GM18508 (cell line): ENCODE results near the gene SNX5.

Source experiments
- ATAC-seq: cut with Tn5 transposase; IDR thresholded peaks from one replicate; pipeline ENCODE4 v1.9.1; 2021; ENCODE audit warnings: moderate number of reproducible peaks; ENCODE audit not compliant: insufficient read depth, unreplicated experiment

The SNX5 gene

DNA sequence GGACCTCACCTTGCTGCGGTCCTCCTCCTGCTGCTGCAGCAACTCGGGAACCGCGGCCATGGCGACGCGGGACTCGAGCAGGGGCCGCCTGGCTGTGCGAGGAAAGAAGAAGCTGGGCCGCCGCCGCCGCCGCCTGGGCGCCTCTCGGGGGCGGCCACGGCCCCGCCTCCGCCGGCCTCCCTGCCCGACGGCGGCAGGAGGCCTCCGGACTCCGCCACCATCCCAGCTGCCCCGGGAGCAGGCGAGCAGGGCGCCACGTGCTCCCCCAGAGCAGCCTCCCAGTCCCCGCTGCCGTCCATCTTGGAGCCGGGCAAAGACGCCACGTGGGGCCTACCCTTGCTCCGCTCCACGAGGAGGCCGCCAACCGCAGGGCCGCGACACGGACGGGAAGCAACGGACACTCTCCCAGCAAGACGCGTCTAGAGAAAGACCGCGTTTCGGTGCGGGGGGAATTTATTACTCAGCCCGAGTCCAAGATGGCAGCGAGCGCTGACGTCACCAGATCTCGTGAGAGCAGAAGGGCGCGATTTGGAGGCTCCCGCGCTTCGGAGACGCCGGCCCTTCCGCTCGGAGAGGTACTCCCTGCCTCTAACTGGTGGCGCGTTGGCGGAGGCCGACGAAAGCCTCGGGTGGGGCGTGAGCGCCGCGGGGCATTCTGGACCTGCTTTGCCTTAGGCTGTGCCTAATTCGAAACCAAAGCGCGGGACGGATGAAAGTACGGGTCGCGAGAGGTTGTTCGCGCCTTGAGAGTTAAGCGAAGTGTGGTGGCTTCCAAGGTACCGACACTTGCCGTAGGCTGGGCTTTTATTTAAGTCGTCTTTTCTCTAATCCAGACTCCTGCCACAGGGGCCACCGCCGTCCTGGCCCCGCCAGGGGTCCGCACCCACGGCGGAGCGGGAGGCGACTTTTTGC, at the start of gene SNX5, which contains the start of gene MGME1:
TSS of gene SNX5 (minus strand) at position 429 of the 912 bp plus-strand sequence. CDS start at position 60, 369 bp downstream.
TSS of gene MGME1 (plus strand) at position 653 of the 912 bp plus-strand sequence. CDS start 842 bp downstream, outside the sequence.
- peak; percentile 62 for ATAC-seq

DNA sequence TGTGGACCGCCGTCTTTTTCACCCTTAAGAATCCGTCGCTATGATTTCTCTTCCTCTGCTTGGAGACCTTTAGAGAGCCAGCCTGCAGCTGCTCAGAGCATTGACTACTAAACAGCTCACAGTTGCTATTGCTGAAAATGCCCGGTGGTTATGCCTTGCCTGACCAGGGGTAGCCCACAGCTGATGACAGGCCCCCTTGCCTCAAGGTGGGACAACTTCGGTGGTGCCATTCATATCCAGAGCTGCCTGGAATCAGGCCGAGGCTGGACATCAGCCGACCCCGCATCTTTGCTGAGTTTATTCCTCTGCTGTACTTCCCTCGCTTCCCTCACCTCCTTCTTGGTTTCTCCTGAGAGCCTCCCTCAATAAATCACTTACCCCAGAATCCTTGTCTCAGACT, 49.5 kb upstream of the SNX5 start:
- ATAC-seq: no peak

DNA sequence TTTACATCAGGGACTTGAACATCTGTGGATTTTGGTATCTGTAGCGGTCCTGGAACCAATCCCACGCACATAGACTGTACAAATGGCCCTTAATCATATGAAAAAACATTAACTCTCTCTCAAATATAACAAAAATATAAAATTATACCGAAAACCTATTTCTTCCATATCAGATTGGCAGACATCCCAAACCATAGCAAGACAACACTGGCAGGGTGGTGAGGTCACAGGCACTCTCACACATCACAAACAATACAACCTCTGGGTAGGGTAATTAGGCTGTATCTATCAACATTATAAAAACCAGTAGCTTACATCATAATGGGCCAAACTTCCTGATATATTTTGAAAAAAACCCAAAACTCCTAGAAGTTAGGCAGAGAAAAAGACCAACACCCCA, 48.2 kb upstream of the SNX5 start:
- ATAC-seq: no peak

DNA sequence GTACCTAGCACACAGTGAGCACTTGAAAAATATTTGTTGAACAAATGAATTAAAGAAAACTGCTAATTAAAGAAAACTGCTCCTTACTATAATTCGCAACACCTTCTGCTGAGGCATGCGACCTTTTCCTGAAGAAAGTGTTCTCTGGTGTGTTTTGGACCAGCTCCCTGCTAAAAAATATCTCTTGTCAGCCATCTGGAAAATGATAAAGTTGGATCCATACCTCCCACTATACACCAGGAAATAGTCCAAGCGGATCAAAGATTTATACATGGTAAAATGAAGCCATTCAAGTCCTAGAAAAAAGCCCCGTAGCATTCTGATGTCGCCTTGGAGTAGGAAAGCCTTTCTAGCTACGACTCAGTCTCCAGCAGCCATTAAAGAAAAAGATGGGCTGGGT, 45.8 kb upstream of the SNX5 start:
- ATAC-seq: no peak

DNA sequence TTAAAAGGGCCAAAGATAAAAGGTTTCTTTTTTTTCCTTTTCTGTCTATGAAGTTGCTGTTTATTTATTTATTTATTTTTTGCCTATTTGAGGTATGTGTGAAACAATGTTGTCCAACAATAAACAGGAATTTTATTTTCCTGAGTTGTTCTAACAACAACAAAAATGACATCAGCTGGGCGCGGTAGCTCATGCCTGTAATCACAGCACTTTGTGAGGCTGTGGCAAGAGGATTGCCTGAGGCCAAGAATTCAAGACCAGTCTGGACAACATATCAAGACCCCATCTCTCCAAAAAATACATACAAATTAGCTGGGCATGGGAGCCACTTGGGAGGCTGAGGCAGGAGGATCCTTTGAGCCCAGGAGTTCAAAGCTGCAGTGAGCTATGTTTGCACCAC, 44.3 kb upstream of the SNX5 start:
- no peak for ATAC-seq

DNA sequence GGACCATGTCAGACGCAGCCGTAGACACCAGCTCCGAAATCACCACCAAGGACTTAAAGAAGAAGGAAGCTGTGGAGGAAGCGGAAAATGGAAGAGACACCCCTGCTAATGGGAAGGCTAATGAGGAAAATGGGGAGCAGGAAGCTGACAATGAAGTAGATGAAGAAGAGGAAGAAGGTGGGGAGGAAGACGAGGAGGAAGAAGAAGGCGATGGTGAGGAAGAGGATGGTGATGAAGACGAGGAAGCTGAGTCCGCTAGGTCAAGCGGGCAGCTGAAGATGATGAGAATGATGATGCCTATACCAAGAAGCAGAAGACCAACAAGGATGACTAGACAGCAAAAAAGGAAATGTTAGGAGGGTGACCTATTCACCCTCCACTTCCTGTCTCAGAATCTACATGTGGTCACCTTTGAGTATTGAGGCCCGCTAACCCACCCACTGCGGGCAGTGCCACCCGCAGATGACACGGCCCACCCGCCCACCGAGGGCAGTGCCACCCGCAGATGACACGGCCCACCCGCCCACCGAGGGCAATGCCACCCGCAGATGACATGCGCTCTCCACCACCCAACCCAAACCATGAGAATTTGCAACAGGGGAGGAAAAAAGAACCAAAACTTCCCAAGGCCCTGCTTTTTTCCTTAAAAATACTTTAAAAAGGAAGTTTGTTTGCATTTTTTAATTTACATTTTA, 43.5 kb upstream of the SNX5 start:
- ATAC-seq: no peak

DNA sequence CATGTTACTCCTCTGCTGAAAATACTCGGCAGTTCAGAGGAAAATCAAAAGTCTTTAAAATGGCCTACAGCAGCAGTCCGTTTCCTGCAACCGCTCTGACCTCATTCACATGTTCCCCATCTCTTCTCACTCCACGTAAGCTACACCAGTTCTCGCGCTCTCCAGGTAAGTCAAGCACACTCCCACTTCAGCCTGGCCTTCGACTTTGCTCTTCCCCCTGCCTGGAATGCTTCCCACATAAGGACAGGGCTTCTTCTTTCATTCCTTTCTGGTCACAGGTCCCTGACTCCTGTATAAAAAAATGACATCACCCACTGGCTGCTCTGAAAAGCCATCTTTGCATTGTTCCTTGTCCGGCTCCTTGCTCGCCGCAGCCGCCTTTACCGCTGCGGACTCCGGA, 42.9 kb upstream of the SNX5 start:
- no peak for ATAC-seq

DNA sequence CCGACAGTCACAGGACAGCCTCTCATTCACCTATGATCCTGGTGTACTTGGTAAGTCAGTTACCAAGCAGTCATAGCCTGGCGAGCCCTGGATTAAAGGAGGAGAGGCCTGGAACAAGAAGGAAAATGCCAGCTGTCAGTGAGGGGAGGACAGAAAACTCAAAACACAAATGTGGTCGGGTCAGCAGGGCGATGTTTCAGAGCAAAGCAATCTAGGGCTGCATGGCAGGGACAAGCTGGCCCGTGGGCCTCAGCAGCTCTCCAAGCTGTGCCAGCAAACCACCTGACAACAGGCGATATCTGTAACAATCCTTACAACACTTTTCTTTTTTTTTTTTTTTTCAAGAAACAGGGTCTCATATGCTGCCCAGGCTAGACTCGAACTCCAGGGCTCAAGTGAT, 40.5 kb upstream of the SNX5 start:
- ATAC-seq: no peak

DNA sequence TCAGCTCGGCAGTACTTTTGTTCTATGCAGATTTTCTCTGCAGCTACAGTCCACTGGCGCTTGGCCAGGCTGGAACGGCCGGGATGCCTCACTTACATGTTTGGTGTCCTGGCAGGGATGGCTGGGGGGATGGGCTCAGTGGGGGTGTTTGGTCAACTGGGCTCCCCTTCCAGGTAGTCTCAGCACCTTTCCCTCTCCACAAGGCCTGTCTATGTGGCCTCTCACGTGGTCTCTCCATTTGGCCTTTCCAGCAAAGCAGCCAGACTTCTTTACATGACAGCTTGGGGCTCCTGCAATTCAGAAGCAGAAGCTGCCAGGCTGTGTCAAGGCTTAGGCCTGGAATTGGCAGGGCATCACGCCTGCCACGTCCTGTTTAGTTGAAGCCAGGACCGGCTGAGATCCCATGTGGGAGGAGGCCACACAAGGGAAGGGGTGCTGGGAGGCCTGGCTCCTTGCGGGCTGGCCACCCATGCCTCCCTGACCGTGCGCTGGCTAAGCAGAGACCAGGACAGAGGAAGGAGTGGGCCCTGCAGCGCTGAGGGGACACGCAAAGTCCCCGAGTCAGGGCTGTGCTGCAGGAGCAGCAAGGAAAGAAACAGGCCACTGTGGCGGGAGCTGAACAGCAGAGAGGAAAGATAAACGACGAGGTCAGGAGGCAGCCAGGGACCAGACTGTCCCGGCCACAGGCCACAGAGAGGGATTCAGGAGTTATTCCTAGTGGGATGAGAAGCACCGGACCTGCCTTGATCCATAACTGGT, 39.1 kb upstream of the SNX5 start:
- no peak for ATAC-seq

DNA sequence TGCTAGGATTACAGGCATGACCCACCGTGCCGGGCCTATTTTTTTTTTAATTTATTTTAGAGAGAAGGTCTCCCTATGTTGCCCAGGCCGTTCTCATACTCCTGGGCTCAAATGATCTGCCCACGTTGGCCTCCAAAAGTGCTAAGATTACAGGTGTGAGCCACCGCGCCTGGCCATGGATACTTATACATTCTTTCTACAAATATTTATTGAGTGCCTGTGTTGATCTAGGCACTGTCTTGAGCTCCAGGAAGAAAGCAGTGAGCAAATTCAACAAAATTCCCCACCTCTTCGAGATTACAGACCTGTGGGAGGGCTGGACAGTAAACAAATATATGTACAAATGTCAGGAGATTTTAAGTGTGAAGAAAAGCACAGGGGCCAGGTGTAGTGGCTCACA, 38.1 kb upstream of the SNX5 start:
- no peak for ATAC-seq

DNA sequence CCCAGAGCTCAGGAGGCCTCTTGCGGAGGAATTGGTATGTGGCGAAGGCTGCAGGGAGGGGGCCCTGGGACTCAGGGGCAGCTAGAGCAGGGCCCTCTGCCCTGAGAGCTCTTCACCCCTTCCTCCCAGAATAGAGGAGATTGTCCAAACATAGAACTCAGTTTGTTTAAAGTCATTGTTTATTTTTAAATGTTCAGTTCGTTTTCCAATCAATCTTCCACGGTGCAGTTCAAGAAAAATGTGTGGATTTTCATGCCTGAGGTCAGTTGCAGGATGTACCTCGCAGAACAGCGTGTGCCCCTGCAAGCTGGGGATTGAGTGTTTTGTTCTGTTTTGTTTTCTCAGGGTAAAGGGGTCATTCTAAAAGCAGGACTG, 37.4 kb upstream of the SNX5 start:
- ATAC-seq: no peak

DNA sequence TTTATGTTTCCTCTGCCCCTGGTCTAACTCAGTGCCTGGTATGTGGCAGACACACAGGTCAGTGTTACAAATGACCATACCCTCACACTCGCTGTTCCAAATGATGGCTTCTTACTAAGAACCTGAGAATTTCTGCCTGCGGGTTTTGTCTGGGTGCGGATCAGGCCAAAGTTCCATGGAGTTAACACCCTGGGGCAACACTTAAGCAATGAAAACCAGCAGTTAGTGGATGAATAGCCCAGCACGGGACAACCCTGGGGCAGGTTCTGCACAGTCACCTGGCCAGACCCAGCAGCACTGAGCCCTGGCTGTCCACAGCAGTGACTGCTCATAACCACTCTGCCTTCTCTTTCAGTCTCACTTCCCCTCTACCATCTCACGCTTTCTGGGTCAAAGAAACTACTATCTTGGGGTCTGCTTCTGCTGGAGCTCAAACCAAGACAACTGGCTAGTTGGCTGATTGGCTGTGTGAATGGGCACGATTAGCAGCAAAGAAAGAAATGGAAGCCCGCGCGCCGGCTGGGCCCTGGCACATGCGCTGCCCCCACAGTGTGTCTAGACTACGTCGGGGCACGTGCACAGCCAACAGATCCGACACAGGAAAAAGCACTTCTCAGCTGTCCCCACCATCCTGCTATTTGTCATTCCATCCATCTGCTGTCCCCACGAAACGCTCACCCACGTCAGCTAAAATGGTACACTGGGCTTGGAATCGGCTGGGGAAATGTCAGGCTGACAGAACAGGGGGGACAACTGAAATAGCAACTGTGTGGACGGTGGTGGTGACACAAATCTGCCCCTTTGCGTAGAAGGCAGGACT, 36.8 kb upstream of the SNX5 start:
- peak; percentile 90 for ATAC-seq

DNA sequence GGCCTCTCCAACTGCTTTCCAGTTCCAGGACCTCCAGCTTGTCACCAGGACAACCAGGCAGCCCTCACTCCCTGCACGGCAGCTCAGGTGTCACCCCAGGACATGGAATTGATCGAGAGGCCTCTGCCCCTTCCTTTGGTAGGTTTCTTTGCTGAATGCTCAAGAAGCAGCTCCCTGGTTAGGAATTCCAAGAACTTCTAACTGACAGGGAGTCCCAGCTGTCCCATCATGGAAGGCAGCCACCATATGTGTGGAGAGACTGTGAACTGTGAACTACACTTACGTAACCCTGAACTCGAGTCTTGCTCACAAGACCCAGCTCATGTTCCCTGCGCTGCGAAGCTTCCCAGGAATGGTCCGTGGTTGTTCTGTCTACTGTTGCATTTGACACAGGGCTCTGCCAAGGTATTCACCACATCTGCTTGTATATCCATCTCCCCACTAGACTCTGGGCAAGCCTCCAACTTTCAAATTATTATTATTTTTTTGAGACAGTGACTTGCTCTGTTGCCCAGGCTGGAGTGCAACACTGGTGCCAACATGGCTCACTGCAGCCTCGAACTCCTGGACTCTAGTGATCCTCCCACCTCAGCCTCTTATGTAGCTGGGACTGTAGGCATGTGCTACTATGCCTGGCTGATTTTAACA, 35.9 kb upstream of the SNX5 start:
- ATAC-seq: no peak

DNA sequence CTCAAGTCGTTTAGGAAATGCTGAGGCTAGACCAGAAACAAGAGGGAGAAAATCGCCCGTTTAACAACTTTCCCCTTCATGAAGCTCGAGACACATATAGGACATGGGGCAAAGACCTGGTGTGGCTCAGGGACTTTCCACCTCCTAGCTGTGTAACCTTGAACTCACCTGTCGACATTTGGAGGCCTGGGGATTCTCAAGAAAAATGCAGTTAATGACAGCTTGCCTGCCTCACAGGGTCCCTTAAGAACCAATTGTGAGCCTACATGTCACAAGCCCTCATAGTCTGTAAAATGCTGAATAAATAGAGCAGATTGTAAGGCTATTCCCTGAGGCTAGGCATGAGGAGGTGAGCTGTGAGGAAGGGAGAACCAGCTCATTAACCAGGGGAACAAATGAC, 35.3 kb upstream of the SNX5 start:
- ATAC-seq: no peak

DNA sequence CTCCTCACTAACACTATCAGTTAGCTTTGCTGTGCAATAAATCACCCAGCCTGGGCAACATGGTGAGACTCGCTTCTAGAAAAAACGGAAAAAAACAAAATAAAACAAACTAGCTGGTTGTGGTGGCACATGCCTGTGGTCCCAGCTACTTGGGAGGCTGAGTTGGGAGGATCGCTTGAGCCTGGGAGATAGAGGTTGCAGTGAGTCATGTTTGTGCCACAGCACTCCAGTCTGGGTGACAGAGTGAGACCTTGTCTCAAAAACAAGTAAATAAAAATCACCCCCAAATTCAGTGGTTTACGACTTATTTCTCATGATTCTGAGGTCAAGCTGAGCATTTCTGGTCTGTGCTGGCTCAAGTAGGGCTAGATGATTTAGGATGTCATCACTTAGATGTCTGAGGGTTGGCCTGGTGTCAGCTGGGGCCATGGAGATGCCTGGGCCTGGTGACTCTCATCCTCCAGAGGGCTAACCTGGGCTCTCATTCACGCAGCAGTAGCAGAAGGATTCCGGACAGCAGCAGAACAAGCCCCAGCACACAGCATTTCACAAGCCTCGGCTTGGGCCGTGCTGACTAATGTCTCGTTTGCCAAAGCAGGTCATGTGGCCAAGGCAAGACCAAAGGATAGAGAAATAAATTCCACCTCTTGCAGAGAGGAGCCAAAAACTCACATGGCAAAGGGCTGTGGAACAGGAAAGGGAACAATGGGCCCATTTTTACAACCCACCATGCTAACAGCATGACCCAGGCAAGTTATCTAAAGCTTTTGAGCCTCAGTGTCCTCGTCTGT, 32.7 kb upstream of the SNX5 start:
- no peak for ATAC-seq

DNA sequence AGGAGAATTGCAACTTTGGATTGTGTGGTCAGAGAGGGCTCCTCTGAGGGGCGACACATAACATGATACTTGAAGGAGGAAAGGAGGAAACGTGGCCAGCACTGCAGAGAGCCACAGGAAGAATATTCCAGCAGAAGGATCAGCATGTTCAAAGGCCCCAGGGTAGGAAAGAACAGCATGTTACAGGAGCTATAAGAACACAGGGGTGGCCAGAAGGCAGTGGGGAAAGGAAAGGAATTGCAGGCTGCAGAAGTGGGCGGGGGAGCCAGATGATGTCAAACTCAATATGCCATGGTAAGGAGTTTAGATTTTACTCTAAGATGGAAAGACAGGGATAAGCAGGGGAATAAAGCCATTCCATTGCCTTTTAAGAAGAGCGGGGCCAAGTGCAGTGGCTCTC, 31.0 kb upstream of the SNX5 start:
- no peak for ATAC-seq

DNA sequence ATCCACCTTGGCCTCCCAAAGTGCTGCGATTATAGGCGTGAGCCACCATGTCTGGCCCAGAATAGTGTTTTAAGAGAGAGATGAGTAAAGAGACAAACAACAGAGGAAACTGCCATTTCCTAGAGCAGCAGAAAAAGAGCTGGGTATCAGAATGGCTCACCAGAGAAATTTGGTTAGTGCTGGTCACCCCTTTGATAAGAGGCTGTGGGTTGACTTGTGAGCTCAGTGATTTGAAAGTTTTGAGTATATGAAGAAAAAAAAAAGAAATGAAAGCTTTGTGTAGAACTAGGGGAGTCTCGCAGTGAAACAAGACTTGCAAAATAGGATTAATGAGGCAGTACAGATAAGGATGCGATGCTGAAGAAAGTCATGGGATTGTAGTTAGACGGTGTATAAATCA, 29.9 kb upstream of the SNX5 start:
- ATAC-seq: no peak

DNA sequence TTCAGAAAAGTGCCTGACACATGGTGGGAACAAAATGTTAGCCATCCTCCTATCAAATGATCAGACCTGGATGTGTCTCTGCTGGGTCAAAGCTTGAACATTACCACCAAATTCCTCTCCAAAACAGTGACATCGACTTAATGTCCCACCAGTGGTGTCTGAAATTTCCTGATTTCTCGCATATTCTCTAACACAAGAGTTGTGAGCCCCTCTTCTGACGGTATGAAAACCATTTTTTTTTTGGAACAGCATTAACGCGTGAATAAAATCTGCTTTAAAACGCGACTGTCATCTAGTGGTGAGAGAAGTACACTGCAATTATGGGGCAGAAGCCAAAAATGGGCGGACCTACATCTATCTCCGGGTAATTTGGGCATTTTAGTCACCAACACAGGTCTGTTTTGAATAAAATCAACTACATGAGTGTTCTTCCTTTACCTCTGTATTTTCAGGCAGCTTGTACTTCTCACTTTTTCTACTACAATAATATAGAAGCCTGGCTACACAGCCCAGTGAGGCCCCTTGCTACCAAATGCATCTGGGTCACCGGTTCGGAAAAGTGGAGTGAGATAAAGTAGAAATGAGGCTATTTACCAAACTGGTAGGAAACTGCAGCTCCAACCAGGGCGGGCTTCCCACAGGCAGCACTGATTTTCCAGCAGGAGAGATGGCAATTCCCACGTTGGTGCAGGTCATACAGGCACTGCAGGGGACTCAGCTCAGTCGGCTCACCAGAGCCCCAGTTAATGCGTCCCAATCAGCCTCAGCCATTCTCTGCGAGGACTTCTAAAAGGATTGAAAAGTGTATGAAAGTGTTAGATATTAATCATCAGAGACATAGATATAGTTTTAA, 27.6 kb upstream of the SNX5 start:
- ATAC-seq: no peak
